HG02973 (cell line): ENCODE results near the gene E2F3.

Source experiments
- ATAC-seq: cut with Tn5 transposase; IDR thresholded peaks from one replicate; pipeline ENCODE4 v1.9.1; 2021; ENCODE audit warnings: moderate library complexity; ENCODE audit not compliant: unreplicated experiment

The E2F3 gene

DNA sequence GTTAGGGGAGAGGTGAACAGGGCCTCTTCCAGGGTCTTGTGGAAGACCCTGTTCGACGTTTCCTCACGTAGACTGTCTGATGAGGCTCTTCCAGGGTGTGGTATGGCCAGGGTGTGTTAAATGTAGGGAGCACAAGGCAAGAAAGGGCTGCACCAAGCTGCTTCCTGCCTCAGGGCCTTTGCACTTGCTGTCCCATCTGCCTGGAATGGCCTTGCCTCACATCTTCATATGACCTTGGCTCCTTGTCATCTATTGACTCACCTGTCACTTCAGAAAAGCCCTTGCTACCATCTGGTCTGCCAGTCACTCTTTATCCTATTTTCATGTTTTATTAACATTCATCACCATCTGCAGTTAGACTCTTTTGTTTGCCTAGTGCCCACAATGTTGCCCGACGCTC is 31.0 kb downstream of the E2F3 start:
- ATAC-seq: no peak

- no peak for ATAC-seq
Observed at GRCh38 chr6:20433321-20433720, 31.6 kb downstream of the E2F3 start.

DNA sequence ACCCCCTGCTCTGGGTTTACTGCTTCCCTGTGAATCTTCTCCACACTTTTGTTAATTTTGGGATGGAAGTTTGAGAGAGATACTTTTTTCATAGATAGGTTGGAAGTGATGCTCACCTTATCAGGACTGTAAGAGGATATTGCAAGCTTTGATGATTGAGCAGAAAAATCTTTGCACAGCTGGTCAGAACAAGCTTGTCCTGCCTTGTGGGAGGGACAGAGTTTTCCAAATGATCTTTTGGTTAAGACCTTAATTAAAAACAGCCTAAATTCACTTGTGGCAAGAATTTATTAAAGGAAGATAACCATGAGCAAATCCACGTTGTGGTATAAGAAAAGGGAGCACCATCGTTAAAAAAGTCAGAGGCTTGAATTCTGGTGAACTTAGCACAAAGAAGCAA is 32.2 kb downstream of the E2F3 start:
- no peak for ATAC-seq

GRCh38 chr6:20434766-20435165 is 33.1 kb downstream of the E2F3 start:
- no peak for ATAC-seq

GRCh38 chr6:20436719-20437118 is 35.0 kb downstream of the E2F3 start:
- no peak for ATAC-seq

- ATAC-seq: no peak
Observed at GRCh38 chr6:20437639-20438038, 36.0 kb downstream of the E2F3 start.

DNA sequence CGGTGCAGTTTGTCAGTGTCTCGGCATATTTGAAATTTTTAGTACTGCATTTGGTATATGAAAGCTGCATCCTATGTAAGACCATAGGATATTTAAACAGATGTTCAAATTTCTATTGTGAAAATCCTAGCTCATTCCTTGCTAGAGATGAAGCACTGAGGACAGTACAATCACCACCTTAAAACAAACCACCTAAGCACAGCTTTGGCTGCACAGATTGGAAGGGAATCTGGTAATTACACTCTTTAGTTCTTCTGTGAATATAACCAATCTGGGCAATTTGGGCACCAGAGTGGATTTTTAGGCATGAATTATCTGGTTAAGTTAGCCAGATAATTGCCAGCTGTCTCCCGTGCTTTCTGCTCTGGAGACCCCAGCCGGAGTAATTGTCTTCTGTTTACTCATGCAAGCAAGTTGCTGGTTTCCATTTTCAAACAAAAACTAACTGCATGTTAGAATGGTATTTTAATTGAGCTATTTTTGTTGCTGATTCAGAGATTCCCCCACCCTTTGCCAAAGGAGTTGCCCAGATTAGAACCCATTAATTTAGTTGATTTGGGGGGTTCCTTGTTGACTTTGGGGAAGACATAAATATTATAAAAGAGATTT is 36.9 kb downstream of the E2F3 start:
- no peak for ATAC-seq

GRCh38 chr6:20439558-20439957 is 37.9 kb downstream of the E2F3 start:
- no peak for ATAC-seq

DNA sequence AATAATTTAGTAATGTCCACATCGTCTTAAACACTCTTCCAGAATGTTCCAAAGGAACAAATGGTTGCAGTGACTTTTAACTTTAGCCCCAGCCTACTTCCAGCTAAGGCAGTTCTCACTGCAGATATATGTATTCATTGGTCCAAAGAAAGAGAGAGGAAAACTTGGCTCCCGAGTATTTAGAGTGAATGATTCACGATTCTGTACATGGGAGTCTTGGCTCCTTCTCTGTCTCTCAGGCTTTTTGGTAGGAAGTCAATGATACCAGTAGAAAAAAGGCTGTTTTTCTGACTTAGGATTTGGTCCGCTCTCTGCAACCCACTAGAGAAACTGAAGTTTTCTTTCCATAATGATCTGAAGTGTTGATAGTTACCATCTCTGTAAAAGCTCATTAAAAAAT is 38.6 kb downstream of the E2F3 start:
- no peak for ATAC-seq

DNA sequence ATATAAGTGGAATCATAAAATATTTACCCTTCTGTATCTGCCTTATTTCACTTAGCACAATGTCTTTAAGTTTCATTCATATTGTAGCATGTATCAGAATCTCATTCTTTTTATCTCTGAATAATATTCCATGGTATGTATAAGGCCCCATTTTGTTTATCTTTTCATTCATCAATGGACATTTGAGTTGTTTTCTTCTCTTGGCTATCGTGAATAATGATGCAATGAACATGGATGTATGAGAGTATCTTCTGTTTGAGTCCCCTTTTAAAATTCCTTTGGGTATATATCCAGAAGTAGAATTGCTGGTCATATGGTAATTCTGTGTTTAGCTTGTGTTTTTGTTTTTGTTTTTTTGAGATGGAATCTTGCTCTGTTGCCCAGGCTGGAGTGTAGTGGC is 39.6 kb downstream of the E2F3 start:
- ATAC-seq: no peak

DNA sequence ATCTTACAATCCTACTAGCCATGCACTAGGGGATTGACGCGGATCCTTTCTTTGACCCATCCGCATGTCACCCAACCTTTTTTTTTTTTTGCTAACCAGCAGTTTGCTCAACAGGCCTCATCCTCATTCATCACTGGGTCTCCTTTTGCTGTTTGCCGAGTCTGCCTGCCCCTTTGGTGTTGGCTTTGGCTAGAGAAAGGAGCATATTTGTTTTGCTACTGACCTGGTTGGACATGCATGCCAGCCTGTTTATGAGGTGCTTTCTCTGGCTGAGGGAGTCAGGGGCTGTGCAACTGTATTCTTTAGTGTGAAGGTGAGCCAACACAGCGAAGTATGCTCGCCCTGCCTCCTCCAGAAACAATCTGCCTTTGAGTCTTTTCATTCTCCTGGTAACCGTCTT is 40.2 kb downstream of the E2F3 start:
- no peak for ATAC-seq

DNA sequence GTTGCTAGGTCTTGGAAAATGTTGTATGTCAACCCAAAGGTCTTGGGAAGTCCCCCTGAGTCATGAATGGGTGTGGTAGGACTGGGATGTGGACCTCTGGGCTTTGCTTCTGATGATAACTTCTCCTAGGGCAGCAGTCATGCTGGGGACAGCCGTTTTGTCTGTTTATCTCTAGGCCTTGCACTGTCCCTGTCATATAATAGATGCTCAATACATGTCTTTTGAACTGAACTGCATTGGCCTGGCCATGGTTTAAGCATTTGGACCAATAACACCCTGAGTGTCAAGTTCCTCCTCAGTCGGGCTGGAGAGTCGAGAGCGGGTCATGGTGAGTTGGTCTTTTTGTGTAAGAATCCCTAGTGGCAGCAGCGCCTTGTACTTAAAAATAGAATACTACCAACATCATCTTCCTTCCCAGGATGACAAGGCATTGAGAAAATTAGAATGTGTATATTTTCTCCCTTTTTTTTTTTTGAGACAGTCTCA is 43.1 kb downstream of the E2F3 start:
- no peak for ATAC-seq

- no peak for ATAC-seq
Observed at GRCh38 chr6:20447157-20447556, 45.5 kb downstream of the E2F3 start.

- ATAC-seq: no peak
Observed at GRCh38 chr6:20447581-20448132, 46.0 kb downstream of the E2F3 start.

- ATAC-seq: no peak
Observed at GRCh38 chr6:20448828-20449227, 47.1 kb downstream of the E2F3 start.

DNA sequence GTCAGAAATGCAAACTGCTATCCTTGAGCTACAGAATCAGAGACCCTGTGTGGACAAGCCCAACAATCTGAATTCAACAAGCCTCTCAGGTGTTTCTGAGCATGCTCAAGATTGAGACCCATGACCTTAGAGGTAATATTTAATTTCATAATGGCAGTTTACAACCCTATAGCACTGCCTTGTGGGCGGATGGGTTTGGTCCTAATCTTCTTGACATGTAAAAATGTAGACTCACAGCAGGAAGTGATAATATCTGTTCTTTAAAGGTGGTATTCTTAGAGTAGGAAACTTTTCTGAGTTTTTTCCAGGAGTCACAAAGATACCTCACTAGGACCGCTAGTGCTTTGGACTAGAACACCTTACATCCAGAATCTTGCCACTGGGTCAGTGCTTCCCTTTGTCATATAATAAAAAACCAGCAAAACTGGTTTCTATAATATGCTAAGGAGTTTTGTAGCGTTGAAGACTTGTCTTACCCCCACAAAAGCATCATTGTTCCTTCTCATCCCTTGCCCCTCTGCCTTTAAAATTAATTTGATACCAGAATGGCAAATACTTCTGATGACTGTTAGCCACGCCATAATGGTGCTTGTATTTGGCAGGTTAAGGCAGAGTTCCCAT is 52.6 kb downstream of the E2F3 start:
- ATAC-seq: no peak

DNA sequence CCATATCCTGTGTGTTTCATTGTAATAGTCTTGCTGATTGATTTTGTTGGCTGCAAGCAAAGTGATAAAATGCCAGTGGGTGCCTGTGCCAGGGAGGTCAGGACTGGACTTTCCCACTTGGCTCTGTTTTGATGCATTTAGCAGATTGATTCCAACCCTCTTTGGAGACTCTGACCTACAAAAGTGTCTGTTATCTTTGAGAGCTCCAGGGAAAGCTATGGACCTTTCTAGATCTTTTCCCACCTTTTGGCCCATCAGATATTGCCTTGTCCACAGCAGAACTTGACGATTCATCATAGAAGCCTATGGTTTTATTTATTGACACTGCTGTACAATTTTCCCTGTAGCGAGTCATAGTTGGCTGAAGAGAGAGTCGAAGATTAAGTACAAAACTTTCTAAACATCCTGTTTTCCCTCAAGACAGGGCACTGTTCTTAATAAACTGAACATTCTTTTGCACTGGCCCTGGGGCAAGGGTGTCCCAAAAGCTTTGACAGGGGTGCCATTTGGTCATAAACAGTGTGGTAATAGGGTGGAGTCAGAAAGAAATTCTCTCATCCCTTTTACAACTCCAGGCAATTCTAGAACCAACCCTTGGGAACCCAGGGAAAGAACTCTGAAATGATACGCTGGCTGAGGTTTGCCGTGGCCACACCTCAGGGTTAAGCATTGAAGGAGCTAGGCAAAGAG is 53.7 kb downstream of the E2F3 start:
- ATAC-seq: no peak

GRCh38 chr6:20458027-20458894 is 56.6 kb downstream of the E2F3 start:
- ATAC-seq: no peak

- ATAC-seq: no peak
Observed at GRCh38 chr6:20459682-20460081, 58.0 kb downstream of the E2F3 start.

DNA sequence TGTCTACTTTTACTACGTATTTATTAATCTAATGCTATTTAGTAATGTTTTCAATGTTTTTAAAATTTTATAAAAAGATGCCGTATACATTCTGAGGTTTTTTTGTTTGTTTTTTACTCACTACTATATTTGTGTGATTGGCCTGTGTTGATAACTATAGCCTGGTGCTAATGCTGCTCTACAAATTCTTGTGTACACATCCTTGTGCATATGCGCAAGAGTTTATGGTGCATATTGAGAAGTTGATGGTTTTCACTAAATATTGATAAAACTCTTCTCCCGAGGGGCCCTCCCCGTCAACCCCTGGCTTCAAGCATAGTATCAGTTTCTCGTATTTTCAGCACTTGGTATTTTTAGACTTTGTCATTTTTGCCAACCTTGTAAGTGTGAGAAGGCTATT is 59.9 kb downstream of the E2F3 start:
- no peak for ATAC-seq

GRCh38 chr6:20463396-20463795 is 61.7 kb downstream of the E2F3 start:
- ATAC-seq: peak; percentile 58
